Measurements from ENCODE around the gene PALM3.

DNA sequence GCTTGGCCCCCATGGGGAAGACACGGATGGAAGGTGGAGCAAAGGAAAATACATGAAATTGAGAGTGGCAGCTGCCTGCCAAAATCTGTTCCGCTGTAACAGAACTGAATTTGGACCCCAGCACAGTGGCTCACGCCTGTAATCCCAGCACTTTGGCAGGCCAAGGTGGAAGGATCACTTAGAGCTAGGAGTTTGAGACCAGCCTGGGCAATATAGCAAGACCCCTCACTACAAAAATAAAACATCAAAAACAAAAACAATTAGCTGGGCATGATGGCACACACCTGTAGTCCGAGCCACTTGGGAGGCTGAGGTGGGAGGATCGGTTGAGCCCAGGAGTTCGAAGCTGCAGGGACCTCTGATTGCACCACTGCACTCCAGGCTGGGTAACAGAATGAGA lies 9.4 kb downstream of the PALM3 start:
- TF ChIP-seq POLR2AphosphoS5 (IDR thresholded peaks at IDR 0.05; ENCODE audit: borderline replicate concordance, low read depth, low read length): no peak
- no peak for TF ChIP-seq EZH2 (IDR thresholded peaks at IDR 0.05)
- no peak for TF ChIP-seq FOXP2 (optimal IDR thresholded peaks at IDR 0.05; ENCODE audit: control extremely low read depth, extremely low read length, insufficient read depth)
